ENCODE data around the gene SIAH1. TPM values are rescaled to one million over a fixed set of nuclear protein-coding genes. Genes with fewer than 3 reads are reported as not detected.
"Not testable (repeated sequence)": the region's sequence is repeated elsewhere in the genome, so short reads cannot be mapped to it uniquely, and the experiment has no call there.

Gene SIAH1
- polyA plus RNA-seq, 2 donors, result 8.7 to 12.3 TPM

GRCh38 chr16:48381201-48381600, 4.0 kb downstream of the SIAH1 start:
- Histone ChIP-seq H3K9me3 (ENCODE audit: control insufficient read depth in 2 of 2, insufficient read depth in 1 of 2, low read depth in 1 of 2, low read length in 1 of 2) (no peaks in the 10 kb centered on the region), H3K27me3 (ENCODE audit: control insufficient read depth in 1 of 2, insufficient read depth in 2 of 2, low read length in 2 of 2) (no peaks in the 10 kb centered on the region), H3K36me3 (ENCODE audit: control insufficient read depth in 2 of 2, insufficient read depth in 2 of 2, low read length in 1 of 2) (no peaks in the 10 kb centered on the region), H3K27ac (ENCODE audit: low read depth in 2 of 2, low read length in 1 of 2) (no peak overlapping the region), H3K4me1 (ENCODE audit: control insufficient read depth in 2 of 2, insufficient read depth in 2 of 2, low read length in 1 of 2) (no peaks in the 10 kb centered on the region), H3K4me3 (ENCODE audit: low read depth in 1 of 2, low read length in 2 of 2) (no peak overlapping the region)
- WGBS, 2 donors, result 76 to 79% methylated on average over 5 of the region's 5 CpGs

DNA sequence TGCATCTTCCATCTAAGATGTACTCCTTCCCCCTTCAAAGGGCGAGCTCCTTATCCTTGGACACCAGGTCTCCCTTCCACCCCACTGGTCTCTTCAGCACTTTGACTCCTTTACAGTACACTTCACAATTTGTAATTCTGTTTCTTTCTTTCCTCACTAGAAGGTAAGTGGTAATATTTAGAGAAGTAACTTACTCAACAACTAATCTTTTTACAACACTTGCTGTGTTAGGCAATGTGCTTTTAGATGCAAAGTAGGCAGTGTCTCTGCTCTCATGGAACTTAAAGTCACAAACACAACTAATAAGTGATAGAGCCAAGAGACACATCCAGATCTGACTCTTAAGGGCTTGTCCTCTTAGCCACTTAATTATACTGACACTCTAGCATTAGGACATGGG, 6.4 kb downstream of the SIAH1 start:
- H3K4me3 ChIP-seq (ENCODE audit: low read depth in 1 of 2, low read length in 2 of 2), result no peak overlapping the region
- no peaks in the 10 kb centered on the region for H3K27me3 ChIP-seq (ENCODE audit: control insufficient read depth in 1 of 2, insufficient read depth in 2 of 2, low read length in 2 of 2)
- 77 to 97% methylated on average over 1 of the region's 1 CpG for WGBS, 2 donors
- no peaks in the 10 kb centered on the region for H3K9me3 ChIP-seq (ENCODE audit: control insufficient read depth in 2 of 2, insufficient read depth in 1 of 2, low read depth in 1 of 2, low read length in 1 of 2)
- H3K27ac ChIP-seq (ENCODE audit: low read depth in 2 of 2, low read length in 1 of 2), result no peak overlapping the region
- H3K4me1 ChIP-seq (ENCODE audit: control insufficient read depth in 2 of 2, insufficient read depth in 2 of 2, low read length in 1 of 2), result no peaks in the 10 kb centered on the region
- no peaks in the 10 kb centered on the region for H3K36me3 ChIP-seq (ENCODE audit: control insufficient read depth in 2 of 2, insufficient read depth in 2 of 2, low read length in 1 of 2)

GRCh38 chr16:48378276-48378675, 6.9 kb downstream of the SIAH1 start:
- Histone ChIP-seq H3K4me1 (ENCODE audit: control insufficient read depth in 2 of 2, insufficient read depth in 2 of 2, low read length in 1 of 2) (no peaks in the 10 kb centered on the region), H3K27me3 (ENCODE audit: control insufficient read depth in 1 of 2, insufficient read depth in 2 of 2, low read length in 2 of 2) (no peaks in the 10 kb centered on the region), H3K4me3 (ENCODE audit: low read depth in 1 of 2, low read length in 2 of 2) (no peak overlapping the region), H3K27ac (ENCODE audit: low read depth in 2 of 2, low read length in 1 of 2) (no peak overlapping the region), H3K36me3 (ENCODE audit: control insufficient read depth in 2 of 2, insufficient read depth in 2 of 2, low read length in 1 of 2) (no peaks in the 10 kb centered on the region), H3K9me3 (ENCODE audit: control insufficient read depth in 2 of 2, insufficient read depth in 1 of 2, low read depth in 1 of 2, low read length in 1 of 2) (no peaks in the 10 kb centered on the region)
- WGBS, 2 donors, result 77 to 80% methylated on average over 5 of the region's 5 CpGs

DNA sequence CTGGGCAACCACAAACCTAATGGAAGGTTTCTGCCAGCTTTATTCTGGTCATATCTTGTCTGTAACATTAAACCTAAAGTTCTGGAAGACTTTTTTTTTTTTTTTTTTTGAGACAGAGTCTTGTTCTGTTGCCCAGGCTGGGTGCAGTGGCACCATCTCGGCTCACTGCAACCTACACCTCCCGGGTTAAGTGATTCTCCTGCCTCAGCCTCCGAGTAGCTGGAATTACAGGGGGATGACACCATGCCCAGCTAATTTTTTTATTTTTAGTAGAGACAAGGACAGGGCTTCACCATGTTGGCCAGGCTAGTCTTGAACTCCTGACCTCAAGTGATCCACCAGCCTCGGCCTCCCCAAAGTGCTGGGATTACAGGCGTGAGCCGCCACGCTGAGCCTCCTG, 7.9 kb downstream of the SIAH1 start:
- 74 to 76% methylated on average over 7 of the region's 7 CpGs for WGBS, 2 donors
- H3K27ac ChIP-seq (ENCODE audit: low read depth in 2 of 2, low read length in 1 of 2); H3K36me3 ChIP-seq (ENCODE audit: control insufficient read depth in 2 of 2, insufficient read depth in 2 of 2, low read length in 1 of 2); H3K4me3 ChIP-seq (ENCODE audit: low read depth in 1 of 2, low read length in 2 of 2); H3K27me3 ChIP-seq (ENCODE audit: control insufficient read depth in 1 of 2, insufficient read depth in 2 of 2, low read length in 2 of 2); H3K9me3 ChIP-seq (ENCODE audit: control insufficient read depth in 2 of 2, insufficient read depth in 1 of 2, low read depth in 1 of 2, low read length in 1 of 2); H3K4me1 ChIP-seq (ENCODE audit: control insufficient read depth in 2 of 2, insufficient read depth in 2 of 2, low read length in 1 of 2): not testable (repeated sequence)

DNA sequence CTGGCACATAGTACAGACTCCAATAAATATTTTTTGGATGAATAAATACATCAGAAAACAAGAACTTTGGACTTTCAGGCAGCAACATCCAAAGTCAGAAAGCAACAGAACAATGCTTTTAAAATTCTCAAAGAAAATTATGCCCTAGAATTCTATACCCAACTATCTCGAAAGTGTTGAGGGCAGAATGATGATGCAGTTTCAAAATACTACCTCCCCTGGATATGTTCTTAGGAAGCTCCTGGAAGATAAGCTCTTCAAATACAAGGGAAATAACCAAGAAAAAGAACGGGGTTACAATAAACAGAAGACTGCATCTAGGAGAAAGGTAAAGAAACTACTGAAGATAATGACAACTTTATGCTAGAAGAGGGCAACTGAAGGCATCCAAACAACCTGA, 11.0 kb downstream of the SIAH1 start:
- H3K9me3 ChIP-seq (ENCODE audit: control insufficient read depth in 2 of 2, insufficient read depth in 1 of 2, low read depth in 1 of 2, low read length in 1 of 2), result no peaks in the 10 kb centered on the region
- 58% methylated on average over 2 of the region's 2 CpGs for WGBS, 2 donors
- H3K27ac ChIP-seq (ENCODE audit: low read depth in 2 of 2, low read length in 1 of 2), result no peak overlapping the region
- H3K4me1 ChIP-seq (ENCODE audit: control insufficient read depth in 2 of 2, insufficient read depth in 2 of 2, low read length in 1 of 2), result no peaks in the 10 kb centered on the region
- H3K27me3 ChIP-seq (ENCODE audit: control insufficient read depth in 1 of 2, insufficient read depth in 2 of 2, low read length in 2 of 2), result no peaks in the 10 kb centered on the region
- H3K36me3 ChIP-seq (ENCODE audit: control insufficient read depth in 2 of 2, insufficient read depth in 2 of 2, low read length in 1 of 2), result no peaks in the 10 kb centered on the region
- H3K4me3 ChIP-seq (ENCODE audit: low read depth in 1 of 2, low read length in 2 of 2), result no peak overlapping the region

DNA sequence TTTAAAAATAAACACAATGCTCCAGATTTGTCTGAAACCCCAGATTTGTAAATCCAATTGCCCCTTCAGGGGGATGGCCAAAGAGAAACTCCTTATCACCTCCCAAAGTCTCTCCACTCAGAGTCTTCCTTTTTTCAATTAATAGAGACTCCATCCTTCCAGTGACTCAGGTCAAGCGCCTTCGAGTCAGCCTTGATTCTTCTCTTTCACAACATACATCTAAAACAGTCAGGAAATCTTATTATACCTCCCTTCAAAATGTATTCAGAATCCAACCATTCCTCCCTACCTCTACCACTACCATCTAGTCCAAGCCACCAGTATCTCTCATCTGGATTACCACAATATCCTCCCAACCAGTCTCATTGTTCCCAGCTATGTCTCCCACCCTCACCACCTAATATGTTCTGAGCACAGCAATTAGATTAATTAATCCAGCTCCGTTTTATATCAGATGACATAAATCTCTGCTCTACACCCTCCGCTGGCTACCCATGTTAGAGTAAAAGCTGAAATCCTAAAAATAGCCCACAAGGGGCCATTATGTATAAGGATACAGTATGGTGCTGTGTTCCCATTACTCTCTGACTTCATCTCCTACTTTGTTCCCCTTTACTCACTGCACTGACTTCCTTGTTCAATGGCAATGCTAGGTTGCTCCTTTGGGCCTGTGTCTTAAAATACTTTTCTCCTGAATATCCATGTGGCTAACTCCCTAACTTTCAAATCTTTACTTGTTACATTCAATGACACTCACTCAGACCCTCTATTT, 11.8 kb downstream of the SIAH1 start:
- Histone ChIP-seq H3K4me1 (ENCODE audit: control insufficient read depth in 2 of 2, insufficient read depth in 2 of 2, low read length in 1 of 2) (no peaks in the 10 kb centered on the region), H3K27me3 (ENCODE audit: control insufficient read depth in 1 of 2, insufficient read depth in 2 of 2, low read length in 2 of 2) (no peaks in the 10 kb centered on the region), H3K9me3 (ENCODE audit: control insufficient read depth in 2 of 2, insufficient read depth in 1 of 2, low read depth in 1 of 2, low read length in 1 of 2) (no peaks in the 10 kb centered on the region), H3K27ac (ENCODE audit: low read depth in 2 of 2, low read length in 1 of 2) (no peak overlapping the region), H3K36me3 (ENCODE audit: control insufficient read depth in 2 of 2, insufficient read depth in 2 of 2, low read length in 1 of 2) (no peaks in the 10 kb centered on the region), H3K4me3 (ENCODE audit: low read depth in 1 of 2, low read length in 2 of 2) (no peak overlapping the region)
- 78 to 83% methylated on average over 4 of the region's 4 CpGs for WGBS, 2 donors

GRCh38 chr16:48372744-48373143, 12.5 kb downstream of the SIAH1 start:
- Histone ChIP-seq H3K27ac (ENCODE audit: low read depth in 2 of 2, low read length in 1 of 2) (no peak overlapping the region), H3K4me1 (ENCODE audit: control insufficient read depth in 2 of 2, insufficient read depth in 2 of 2, low read length in 1 of 2) (no peaks in the 10 kb centered on the region), H3K27me3 (ENCODE audit: control insufficient read depth in 1 of 2, insufficient read depth in 2 of 2, low read length in 2 of 2) (no peaks in the 10 kb centered on the region), H3K4me3 (ENCODE audit: low read depth in 1 of 2, low read length in 2 of 2) (no peak overlapping the region), H3K9me3 (ENCODE audit: control insufficient read depth in 2 of 2, insufficient read depth in 1 of 2, low read depth in 1 of 2, low read length in 1 of 2) (no peaks in the 10 kb centered on the region), H3K36me3 (ENCODE audit: control insufficient read depth in 2 of 2, insufficient read depth in 2 of 2, low read length in 1 of 2) (no peaks in the 10 kb centered on the region)
- WGBS, 2 donors, result 84 to 85% methylated on average over 4 of the region's 4 CpGs

- Histone ChIP-seq H3K4me3 (ENCODE audit: low read depth in 1 of 2, low read length in 2 of 2) (no peak overlapping the region), H3K4me1 (ENCODE audit: control insufficient read depth in 2 of 2, insufficient read depth in 2 of 2, low read length in 1 of 2) (no peaks in the 10 kb centered on the region), H3K36me3 (ENCODE audit: control insufficient read depth in 2 of 2, insufficient read depth in 2 of 2, low read length in 1 of 2) (no peaks in the 10 kb centered on the region), H3K9me3 (ENCODE audit: control insufficient read depth in 2 of 2, insufficient read depth in 1 of 2, low read depth in 1 of 2, low read length in 1 of 2) (no peaks in the 10 kb centered on the region), H3K27ac (ENCODE audit: low read depth in 2 of 2, low read length in 1 of 2) (no peak overlapping the region), H3K27me3 (ENCODE audit: control insufficient read depth in 1 of 2, insufficient read depth in 2 of 2, low read length in 2 of 2) (no peaks in the 10 kb centered on the region)
Measured at GRCh38 chr16:48371393-48371780, 13.8 kb downstream of the SIAH1 start.

DNA sequence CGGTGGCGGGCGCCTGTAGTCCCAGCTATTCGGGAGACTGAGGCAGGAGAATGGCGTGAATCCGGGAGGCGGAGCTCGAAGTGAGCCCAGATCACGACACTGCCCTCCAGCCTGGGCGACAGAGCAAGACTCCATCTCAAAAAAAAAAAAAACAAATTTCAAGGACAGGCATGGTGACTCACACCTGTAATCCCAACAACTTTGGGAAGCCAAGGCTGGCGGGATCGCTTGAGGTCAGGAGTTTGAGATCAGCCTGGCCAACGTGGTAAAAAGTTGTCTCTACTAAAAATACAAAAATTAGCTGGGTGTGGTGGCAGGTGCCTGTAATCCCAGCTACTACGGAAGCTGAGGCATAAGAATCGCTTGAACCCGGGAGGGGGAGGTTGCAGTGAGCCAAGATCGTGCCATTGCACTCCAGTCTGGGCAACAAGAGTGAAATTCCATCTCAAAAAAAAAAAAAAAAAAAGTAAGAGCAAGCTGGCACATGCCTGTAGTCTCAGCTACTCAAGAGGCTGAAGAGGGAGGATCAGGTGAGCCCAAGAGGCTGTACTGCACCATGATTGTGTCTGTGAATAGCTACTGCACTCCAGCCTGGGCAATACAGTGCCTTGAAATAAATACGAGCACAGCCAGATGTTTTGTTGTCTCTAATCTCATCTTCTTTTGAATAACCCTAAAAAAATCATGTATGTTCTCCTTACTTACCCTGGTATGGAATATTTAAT, 14.4 kb downstream of the SIAH1 start:
- not testable (repeated sequence) for H3K4me3 ChIP-seq (ENCODE audit: low read depth in 1 of 2, low read length in 2 of 2); H3K36me3 ChIP-seq (ENCODE audit: control insufficient read depth in 2 of 2, insufficient read depth in 2 of 2, low read length in 1 of 2); H3K27me3 ChIP-seq (ENCODE audit: control insufficient read depth in 1 of 2, insufficient read depth in 2 of 2, low read length in 2 of 2); H3K9me3 ChIP-seq (ENCODE audit: control insufficient read depth in 2 of 2, insufficient read depth in 1 of 2, low read depth in 1 of 2, low read length in 1 of 2); H3K4me1 ChIP-seq (ENCODE audit: control insufficient read depth in 2 of 2, insufficient read depth in 2 of 2, low read length in 1 of 2); H3K27ac ChIP-seq (ENCODE audit: low read depth in 2 of 2, low read length in 1 of 2)
- 85 to 87% methylated on average over 18 of the region's 18 CpGs for WGBS, 2 donors

GRCh38 chr16:48370229-48370628, 15.0 kb downstream of the SIAH1 start:
- no peak overlapping the region for H3K27ac ChIP-seq (ENCODE audit: low read depth in 2 of 2, low read length in 1 of 2)
- peaks cover 0 to 1% of the 10 kb centered on the region in 2 donors for H3K4me1 ChIP-seq (ENCODE audit: control insufficient read depth in 2 of 2, insufficient read depth in 2 of 2, low read length in 1 of 2)
- H3K27me3 ChIP-seq (ENCODE audit: control insufficient read depth in 1 of 2, insufficient read depth in 2 of 2, low read length in 2 of 2), result no peaks in the 10 kb centered on the region
- 93 to 96% methylated on average over 8 of the region's 8 CpGs for WGBS, 2 donors
- no peaks in the 10 kb centered on the region for H3K9me3 ChIP-seq (ENCODE audit: control insufficient read depth in 2 of 2, insufficient read depth in 1 of 2, low read depth in 1 of 2, low read length in 1 of 2)
- no peaks in the 10 kb centered on the region for H3K36me3 ChIP-seq (ENCODE audit: control insufficient read depth in 2 of 2, insufficient read depth in 2 of 2, low read length in 1 of 2)
- H3K4me3 ChIP-seq (ENCODE audit: low read depth in 1 of 2, low read length in 2 of 2), result no peak overlapping the region
